Activated T-cell treated with anti-CD3 and anti-CD28 coated beads for 1 hour (primary cell): ENCODE data around the gene ZNF346.

ENCODE experiments used
- DNase-seq: peaks from one replicate; pipeline ENCODE4 v3.0.0-alpha.2; 2020; ENCODE audit warnings: low read depth

ZNF346 gene

DNA sequence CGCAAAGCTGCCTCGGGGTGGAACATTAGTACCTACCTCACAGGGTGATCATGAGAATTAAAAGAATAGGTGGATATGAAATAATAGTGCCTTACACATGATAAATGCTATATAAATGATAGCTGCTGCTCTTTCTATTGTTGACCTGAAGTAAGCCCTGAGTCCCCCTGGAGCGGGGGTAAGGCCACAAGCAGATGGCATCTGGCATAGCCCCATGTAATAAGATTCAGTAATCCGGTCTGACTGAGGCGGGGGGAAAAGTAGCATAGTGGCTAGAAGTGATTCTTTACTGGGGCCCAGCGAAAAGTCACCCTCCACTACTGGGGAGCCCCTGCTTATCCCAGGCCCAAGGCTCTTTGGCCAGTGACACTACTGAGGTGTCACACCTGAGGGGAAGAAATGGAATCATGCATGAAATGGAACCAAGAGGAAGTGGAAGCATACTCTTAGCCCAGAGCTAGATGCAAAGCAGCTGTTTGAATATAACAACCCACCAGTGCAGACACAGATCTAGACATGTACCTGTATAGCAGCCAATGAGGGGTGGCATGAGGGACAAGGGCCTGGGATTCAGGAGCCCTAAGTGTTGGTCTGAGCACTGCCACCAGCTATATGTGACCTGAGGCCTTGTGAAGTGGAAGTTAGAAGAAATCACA lies 48.2 kb downstream of the ZNF346 start:
- no peak for DNase-seq

DNA sequence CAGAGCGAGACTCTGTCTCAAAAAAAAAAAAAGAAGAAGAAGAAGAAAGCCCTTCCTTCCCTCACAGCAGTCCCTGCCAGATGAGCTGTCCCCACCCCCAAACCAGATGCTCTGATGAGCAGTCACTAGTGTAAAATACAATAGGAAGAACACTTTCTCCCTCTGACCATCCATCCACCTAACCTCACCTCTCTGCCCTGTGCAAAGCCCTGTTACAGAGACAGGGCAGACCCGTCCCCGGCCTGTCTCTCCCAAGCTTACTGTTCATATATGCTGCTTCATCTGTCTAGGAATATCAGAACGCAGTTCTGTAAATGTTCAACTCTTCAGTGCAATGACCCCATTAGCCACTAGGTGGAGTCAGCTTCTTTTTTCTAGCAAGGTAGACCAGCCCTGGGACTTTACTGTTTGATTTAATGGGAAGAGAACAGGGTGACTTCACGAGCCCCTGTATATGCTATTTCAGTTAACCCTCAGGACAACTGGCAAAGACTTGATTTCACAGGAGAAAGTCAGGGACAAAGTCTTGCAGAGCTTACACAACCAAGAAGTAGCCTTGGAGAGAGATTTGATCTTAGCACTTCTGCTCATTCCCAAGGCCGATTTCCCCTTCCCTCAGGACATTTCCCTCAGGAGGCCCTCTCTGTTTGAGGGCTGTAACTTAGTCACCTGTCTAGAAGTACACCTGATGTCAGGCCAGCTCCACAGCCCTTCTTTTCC lies 49.3 kb downstream of the ZNF346 start:
- DNase-seq: peak; percentile 55

DNA sequence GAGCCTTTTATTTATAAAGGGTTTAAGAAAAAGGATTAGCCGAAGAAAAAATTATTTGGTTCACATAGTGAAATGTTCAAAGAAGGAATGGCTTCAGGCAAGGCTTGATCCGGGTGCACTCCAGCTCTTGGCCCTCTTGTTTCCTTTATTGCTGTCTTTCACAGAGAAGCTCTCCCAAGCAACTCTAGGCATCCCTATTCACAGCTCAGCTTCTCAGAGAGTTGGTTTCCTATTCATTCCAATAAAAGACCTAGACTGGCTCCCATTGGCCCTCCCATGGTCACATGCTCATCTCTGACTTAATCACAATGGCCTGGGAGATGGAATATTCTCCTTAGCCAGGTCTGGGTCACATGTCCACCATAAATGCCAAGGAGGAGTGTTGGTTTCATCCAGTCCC lies 54.8 kb downstream of the ZNF346 start:
- DNase-seq: no peak

DNA sequence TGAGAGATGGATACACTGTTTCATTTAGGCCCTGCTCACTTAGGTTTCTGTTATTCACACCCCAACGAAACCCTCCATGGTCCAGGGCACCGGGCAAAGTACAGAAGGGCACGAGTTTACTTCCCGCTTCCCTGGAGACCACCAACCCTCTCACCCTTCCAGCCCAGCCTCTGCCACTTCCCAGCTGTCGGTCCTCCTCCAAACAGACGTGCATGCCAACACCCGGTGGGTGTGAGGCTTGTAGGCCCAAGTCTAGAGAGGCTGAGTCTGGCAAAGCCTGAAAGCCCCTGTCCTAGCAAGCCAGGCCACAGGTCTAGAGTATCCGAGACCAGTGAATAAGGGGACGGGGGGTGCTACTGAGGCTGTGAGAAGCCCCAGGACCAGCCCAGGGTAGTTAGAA lies 57.1 kb downstream of the ZNF346 start:
- no peak for DNase-seq

DNA sequence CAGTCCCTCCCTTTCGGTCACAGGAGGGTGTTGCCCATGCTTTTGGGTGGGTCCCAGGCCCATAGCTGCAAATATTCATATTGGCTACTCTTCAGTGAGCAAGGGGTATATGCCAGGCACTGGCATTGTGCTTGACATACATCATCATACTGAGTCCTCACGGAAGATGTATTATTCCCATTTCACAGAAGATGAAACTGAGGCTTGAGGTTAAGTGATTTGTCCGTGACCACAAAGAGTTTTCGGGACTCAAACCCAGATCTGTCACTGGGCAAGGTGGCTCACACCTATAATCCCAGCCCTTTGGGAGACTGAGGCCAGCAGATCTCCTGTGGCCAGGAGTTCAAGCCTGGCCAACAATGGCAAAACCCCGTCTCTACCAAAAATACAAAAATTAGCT lies 57.8 kb downstream of the ZNF346 start:
- DNase-seq: no peak

DNA sequence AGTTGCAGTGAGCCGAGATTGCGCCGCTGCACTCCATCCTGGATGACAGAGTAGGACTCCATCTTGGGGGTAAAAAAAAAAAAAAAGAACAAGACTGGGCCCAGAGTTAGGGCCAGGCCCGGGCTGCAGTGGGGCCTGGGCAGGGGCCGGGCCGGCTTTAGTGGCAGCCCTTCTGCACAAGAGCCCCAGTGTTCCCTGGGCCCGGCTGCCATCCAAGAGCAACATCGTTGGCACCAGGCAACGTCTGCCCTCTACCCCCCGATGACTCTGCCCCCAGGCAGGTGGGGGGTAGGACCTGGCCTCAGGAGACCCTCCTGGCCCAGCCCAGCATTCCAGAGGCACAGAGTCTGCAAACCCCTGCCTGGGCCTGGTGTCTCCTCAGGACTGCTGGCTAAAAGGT lies 59.4 kb downstream of the ZNF346 start:
- no peak for DNase-seq

DNA sequence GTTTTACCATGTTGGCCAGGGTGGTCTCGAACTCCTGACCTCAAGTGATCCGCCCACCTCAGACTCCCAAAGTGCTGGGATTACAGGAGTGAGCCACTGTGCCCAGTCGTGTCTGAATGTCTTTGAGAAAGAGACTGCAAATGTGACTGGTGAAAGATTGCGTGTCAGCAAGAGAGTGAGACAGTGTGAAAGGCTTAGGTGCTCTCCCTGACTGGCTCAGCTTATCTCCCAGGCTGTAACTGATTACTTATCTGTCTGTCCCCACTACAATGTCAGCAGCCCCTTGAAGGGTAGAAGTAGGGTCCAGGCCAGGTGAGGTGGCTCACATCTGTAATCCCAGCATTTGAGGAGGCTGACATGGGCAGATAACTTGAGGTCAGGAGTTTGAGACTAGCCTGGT lies 60.9 kb downstream of the ZNF346 start:
- DNase-seq: no peak

DNA sequence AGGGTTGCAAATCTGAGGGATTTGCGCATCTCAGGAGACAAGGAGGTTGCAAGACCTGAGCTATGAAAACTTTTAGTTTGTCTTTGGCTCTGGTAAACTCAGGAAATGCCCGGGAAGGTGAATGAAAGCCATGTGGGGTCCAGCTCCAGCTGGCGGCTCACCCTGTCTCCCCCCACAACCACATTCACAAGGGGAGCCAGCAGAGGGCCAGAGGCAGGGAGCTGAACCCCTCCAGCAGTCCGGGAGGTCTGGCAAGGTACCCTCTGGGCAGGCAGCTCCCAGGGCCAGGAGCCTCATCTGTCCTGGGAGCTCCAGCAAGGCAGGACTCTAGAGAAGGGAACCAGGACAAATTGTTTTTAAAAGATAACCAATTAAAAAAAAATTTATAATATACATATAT lies 61.7 kb downstream of the ZNF346 start:
- DNase-seq: no peak

DNA sequence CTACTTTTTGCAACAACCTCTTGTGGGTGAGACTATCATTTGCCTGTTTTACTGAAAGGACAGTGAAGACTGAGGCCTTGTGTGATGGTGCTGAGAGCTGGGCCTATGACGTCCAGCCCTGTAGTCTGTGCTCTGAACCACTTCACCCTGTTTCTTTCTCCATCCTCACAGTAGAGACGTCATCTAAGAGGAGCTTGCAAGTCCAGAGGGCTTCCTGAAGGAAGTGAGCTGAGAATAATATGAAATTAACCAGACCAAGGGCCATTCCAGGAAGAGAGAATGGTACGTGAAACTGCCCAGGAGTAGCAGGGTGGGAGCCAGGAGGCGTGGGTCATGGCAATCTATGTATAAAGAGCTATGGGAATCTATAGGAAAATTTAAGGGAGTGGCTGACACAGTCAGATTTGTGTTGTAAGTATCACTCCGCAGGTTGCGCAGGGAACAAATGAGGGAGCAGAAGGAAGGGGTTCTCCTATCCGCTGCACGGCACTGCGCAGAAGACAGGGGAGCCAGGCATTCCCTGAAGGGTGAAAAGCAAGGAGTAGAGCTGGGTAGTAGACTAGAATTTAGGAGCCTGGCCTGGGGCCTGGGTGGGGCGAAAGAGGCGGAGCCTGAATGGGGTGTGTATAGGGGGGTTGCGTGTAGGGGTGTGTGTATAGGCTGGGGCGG lies 63.6 kb downstream of the ZNF346 start:
- DNase-seq: no peak

DNA sequence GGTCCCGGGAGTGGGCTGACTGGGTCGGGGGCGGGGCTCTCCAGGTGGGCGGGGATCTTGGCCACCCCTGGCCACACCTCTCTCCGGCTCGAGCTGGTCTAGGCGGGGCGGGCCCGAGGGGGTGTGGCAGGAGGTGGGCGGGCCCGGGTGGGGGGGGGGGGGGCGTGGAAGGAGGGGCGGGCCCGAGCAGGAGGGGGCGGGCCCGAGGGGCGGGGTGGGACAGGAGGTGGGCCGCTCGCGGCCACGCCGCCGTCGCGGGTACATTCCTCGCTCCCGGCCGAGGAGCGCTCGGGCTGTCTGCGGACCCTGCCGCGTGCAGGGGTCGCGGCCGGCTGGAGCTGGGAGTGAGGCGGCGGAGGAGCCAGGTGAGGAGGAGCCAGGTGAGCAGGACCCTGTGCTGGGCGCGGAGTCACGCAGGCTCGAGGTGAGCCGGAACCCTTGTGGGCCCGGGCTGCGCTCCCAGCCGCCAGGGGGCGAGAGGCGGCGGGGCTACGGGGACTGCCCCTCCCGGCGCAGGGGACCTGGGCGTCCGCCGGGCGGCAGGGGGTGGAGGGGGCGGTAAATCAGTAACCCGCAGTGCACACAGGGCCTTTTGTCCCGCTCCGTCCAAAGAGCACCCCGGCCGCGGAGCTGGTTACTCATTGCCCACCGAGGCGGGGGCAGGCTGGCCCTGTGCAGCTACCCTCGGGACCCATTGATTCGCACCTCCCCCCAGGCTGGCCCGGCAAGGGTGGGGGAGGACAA lies 64.3 kb downstream of the ZNF346 start, which contains the start of gene FGFR4:
Gene FGFR4, plus strand, starts transcription at position 262 of the 744 bp plus-strand sequence. CDS start 2,688 bp downstream, outside the sequence.
- peak; percentile 58 for DNase-seq

DNA sequence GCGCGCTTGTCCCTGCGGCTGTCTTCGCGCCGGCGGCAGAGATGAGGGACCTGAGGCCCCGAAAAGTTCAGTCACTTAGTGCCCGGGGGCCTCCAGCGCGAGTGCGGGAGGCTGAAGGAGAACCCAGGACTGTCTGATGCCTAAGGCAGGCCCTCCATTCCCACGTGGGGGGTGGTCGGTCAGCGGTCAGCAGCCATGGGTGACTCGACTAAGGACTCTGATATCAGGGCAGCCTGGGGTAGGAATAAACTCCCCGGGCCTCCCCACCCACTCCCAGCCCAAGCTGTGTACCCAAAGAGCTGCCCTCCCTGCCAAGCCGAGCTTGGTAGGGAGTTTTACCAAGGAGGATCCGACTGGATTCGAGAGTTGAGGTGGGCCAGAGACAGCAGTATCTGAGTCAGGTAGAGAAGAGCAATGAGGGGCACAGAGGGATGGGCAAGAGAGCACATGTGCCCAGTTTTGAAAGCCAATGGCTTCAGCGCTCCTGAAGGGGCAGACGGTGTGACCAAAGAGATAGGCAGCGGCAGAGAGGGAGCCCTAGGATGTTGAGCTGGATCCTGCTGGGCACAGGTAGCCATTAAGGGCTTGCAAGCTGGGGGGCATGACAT lies 65.0 kb downstream of the ZNF346 start:
- no peak for DNase-seq

DNA sequence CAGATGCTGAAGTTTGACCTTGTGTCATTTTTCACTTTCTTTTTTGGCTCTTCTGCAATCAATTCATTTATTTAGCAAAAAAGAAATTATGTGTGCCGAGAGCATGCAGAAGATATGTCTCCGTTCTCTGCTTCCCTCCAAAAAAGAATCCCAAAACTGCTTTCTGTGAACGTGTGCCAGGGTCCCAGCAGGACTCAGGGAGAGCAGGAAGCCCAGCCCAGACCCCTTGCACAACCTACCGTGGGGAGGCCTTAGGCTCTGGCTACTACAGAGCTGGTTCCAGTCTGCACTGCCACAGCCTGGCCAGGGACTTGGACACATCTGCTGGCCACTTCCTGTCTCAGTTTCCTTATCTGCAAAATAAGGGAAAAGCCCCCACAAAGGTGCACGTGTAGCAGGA lies 66.6 kb downstream of the ZNF346 start:
- no peak for DNase-seq

DNA sequence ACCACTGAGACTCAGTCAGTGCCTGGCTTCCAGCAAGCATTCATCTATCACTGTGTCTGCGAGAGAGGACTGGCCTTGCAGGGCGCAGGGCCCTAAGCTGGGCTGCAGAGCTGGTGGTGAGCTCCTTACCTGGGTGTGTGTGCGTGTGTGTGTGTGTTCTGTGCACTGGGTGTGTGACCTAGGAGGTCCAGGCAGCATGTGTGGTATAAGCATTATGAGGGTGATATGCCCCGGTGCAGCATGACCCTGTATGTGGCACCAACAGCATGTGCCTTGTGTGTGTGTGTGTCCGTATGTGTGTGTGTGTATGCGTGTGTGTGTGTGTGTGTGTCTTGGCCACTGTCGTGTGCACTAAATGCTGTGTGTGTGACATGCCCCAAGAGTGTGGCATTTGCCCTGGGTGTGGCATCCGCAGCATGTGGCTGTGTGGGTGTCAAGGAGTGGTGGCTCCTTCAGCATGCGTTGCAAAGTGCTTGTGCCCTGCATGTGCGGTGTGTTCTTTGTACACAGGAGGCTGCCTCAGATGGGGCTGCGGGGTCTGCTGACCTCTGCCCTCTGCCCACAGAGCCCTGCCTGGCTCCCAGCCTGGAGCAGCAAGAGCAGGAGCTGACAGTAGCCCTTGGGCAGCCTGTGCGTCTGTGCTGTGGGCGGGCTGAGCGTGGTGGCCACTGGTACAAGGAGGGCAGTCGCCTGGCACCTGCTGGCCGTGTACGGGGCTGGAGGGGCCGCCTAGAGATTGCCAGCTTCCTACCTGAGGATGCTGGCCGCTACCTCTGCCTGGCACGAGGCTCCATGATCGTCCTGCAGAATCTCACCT lies 67.5 kb downstream of the ZNF346 start:
- DNase-seq: no peak

DNA sequence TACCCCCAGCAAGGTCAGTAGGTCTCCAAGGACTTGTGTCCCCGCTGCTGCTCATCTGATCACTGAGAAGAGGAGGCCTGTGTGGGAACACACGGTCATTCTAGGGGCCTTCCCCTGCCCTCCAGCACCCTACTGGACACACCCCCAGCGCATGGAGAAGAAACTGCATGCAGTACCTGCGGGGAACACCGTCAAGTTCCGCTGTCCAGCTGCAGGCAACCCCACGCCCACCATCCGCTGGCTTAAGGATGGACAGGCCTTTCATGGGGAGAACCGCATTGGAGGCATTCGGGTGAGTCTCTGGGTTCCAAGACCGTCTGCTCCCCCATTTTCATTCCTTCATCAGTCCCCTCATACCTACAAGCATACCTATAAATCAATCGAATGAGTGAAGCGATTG lies 68.3 kb downstream of the ZNF346 start:
- DNase-seq: no peak

DNA sequence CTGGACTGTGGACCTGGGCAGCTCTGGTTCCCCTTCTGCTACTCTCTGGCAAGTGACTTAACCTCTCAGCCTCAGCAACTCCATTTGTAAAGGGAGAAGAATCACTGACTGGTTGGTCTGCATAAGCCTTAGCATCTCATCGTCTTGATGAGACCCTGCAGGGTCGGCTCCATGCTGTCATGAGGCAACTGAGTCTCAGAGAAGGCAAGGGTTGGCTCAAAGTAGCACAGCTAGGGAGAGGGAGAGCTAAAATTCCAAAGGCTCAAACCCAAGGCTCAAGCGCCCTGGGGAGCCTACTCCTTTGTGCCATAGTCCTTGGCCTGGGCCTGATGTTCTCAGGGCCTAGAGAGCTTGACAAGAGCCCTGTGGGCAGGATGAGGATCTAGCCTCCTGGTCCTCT lies 68.7 kb downstream of the ZNF346 start:
- no peak for DNase-seq

DNA sequence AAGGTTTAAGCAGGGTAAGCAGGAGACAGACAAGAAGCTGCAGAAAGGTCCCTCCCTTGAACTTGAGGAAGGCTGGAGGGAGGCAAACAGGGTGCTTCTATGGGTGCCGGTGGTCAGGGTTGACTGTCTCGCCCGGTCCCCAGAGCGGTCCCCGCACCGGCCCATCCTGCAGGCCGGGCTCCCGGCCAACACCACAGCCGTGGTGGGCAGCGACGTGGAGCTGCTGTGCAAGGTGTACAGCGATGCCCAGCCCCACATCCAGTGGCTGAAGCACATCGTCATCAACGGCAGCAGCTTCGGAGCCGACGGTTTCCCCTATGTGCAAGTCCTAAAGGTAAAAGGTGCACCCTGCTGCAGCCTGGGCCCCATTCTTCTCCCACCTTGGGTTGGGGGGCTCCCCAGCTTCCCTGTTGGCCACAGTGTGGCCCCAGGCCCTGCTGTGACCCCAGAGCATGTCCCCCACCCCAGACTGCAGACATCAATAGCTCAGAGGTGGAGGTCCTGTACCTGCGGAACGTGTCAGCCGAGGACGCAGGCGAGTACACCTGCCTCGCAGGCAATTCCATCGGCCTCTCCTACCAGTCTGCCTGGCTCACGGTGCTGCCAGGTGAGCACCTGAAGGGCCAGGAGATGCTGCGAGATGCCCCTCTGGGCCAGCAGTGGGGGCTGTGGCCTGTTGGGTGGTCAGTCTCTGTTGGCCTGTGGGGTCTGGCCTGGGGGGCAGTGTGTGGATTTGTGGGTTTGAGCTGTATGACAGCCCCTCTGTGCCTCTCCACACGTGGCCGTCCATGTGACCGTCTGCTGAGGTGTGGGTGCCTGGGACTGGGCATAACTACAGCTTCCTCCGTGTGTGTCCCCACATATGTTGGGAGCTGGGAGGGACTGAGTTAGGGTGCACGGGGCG lies 69.9 kb downstream of the ZNF346 start:
- no peak for DNase-seq

DNA sequence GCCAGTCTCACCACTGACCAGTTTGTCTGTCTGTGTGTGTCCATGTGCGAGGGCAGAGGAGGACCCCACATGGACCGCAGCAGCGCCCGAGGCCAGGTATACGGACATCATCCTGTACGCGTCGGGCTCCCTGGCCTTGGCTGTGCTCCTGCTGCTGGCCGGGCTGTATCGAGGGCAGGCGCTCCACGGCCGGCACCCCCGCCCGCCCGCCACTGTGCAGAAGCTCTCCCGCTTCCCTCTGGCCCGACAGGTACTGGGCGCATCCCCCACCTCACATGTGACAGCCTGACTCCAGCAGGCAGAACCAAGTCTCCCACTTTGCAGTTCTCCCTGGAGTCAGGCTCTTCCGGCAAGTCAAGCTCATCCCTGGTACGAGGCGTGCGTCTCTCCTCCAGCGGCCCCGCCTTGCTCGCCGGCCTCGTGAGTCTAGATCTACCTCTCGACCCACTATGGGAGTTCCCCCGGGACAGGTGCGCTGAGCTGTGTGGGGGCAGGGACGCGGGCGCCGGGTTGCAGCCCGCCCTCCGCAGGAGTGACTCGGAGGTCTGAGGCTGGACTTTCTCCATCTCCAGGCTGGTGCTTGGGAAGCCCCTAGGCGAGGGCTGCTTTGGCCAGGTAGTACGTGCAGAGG lies 70.7 kb downstream of the ZNF346 start:
- no peak for DNase-seq

DNA sequence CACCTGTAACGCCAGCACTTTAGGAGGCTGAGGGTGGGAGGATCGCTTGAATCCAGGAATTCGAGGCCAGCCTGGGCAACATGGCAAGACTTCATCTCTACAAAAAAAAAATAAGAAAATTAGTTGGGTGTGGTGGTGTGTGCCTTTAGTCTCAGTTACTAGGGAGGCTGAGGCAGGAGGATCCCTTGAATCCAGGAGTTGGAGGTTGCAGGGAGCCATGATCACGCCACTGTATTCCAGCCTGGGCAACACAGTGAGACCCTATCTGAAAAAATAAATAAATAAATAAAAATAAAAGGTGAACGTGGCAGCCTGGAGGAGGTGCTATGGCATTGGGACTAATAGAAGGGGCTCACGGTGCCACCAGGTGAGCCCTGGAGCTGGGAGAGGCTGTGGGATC lies 71.3 kb downstream of the ZNF346 start:
- DNase-seq: no peak

DNA sequence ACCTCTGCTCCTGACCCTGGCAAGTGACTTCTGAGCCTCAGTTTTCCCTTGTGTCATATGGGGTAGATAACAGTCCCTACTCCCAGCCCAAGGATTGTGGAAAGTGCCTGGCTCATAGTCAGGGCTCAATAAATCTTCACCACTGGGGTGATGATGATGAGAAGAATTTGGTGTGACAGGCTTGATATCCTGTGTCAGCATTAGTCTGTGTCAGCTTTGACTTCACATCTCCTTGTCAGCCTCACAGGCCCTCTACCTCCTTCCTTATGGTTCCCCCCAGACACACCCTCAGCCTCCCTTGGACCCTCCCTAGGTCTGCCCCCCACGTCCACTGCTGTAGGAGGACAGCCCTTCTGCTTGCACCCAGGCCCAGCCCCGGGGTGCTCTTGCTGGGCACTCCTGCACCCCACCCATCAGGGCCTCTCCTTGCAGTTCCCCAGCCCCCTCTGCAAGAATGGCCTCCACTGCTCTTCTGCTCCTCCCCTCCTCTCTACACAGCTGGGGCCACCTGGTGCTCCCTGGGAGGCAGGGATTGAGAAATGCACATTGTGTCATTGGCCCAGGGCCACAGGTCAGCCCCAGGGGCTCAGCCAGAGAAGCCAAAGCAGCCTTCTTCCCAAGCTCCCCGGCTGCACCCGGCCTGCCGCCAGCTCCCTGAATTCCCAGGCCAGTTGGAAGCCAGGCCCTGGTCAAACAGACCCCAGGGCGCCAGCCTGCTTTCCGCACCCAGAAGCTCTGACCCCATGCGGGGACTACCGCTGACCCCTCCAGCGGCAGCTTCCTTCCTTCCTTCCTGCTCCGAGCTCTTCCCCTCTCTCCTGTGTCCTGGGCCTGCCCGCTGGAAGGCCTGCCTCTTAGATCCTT lies 72.0 kb downstream of the ZNF346 start:
- no peak for DNase-seq
